CD8-positive, alpha-beta memory T cell (primary cell): Measurements from ENCODE around the gene KCNC1. TPM values are rescaled to one million over a fixed set of nuclear protein-coding genes. Genes with fewer than 3 reads are reported as not detected.

ENCODE experiments used
- CTCF ChIA-PET: fragments of 350-600 bp; sonication (Branson Sonifier 250); formaldehyde crosslinking; loops from one replicate; lab custom pipeline; 2021; ENCODE audit warnings: antibody characterized with exemption; lab: Charles Lee
- POLR2A ChIA-PET: fragments of 350-600 bp; sonication (Branson Sonifier 250); formaldehyde crosslinking; loops from one replicate; lab custom pipeline; 2021; ENCODE audit warnings: antibody characterized with exemption; lab: Charles Lee
- DNase-seq, 5 donors: peaks; one replicate each; pipeline versions ENCODE4 v3.0.0 to v3.0.0-alpha.2; 2020 to 2022; ENCODE audit warnings: mixed read lengths in 1 of 5
- H3K27ac ChIP-seq: one replicate; pipeline ENCODE4 v1.7.0; 2013; ENCODE audit warnings: low read depth, mild to moderate bottlenecking, low read length, moderate library complexity
- H3K27me3 ChIP-seq: 2 replicates; pipeline ENCODE4 v1.7.0; 2013; ENCODE audit warnings: low read length, mild to moderate bottlenecking; ENCODE audit not compliant: insufficient read depth, poor library complexity, severe bottlenecking
- H3K36me3 ChIP-seq: 2 replicates; pipeline ENCODE4 v1.7.0; 2013; ENCODE audit warnings: mild to moderate bottlenecking, low read length, moderate library complexity; ENCODE audit not compliant: insufficient read depth
- H3K4me1 ChIP-seq: 2 replicates; pipeline ENCODE4 v1.7.0; 2013; ENCODE audit warnings: mild to moderate bottlenecking, low read length, moderate library complexity; ENCODE audit not compliant: insufficient read depth
- H3K4me3 ChIP-seq: 2 replicates; pipeline ENCODE4 v1.7.0; 2013; ENCODE audit warnings: mild to moderate bottlenecking, low read length
- H3K9me3 ChIP-seq: 2 replicates; pipeline ENCODE4 v1.7.0; 2013; ENCODE audit warnings: mild to moderate bottlenecking, low read length
- H3K27ac Mint-ChIP-seq, 8 donors: one replicate each; pipeline ENCODE4 v1.8.0; 2020 to 2021; ENCODE audit warnings: mixed read lengths in 8 of 8, mild to moderate bottlenecking in 6 of 8, inconsistent platforms in 3 of 8, moderate library complexity in 3 of 8
- H3K27me3 Mint-ChIP-seq, 2 donors: one replicate each; pipeline ENCODE4 v1.8.0; 2020 to 2021; ENCODE audit warnings: mixed read lengths in 2 of 2, mild to moderate bottlenecking in 1 of 2, moderate library complexity in 1 of 2
- H3K36me3 Mint-ChIP-seq, 3 donors: one replicate each; pipeline ENCODE4 v1.8.0; 2020 to 2021; ENCODE audit warnings: mixed read lengths in 3 of 3, inconsistent platforms in 1 of 3, mild to moderate bottlenecking in 1 of 3
- H3K4me1 Mint-ChIP-seq, 3 donors: one replicate each; pipeline ENCODE4 v1.8.0; 2020 to 2021; ENCODE audit warnings: mixed read lengths in 3 of 3, inconsistent platforms in 1 of 3, mild to moderate bottlenecking in 1 of 3
- H3K4me3 Mint-ChIP-seq, 7 donors: one replicate each; pipeline ENCODE4 v1.8.0; 2020 to 2021; ENCODE audit warnings: mixed read lengths in 7 of 7, mild to moderate bottlenecking in 6 of 7, moderate library complexity in 4 of 7, inconsistent platforms in 2 of 7
- H3K9me3 Mint-ChIP-seq, 5 donors: one replicate each; pipeline ENCODE4 v1.8.0; 2020 to 2022; ENCODE audit warnings: mixed read lengths in 5 of 5, mild to moderate bottlenecking in 3 of 5, moderate library complexity in 2 of 5, inconsistent platforms in 1 of 5
- polyA plus RNA-seq: library from polyadenylated mRNA; unstranded; fragments of 300-500 nt; fragmentation: Illumina TruSeq; gene quantifications from one replicate; pipeline ENCODE4 v1.2.3, GENCODE V29; 2021
- total RNA-seq, 2 experiments: library from RNA; stranded (reverse); gene quantifications; one replicate each; pipeline ENCODE4 v1.2.3, GENCODE V29; 2021

The KCNC1 gene
- total and polyA plus RNA-seq, 3 experiments from 2014 or later: not detected

DNA sequence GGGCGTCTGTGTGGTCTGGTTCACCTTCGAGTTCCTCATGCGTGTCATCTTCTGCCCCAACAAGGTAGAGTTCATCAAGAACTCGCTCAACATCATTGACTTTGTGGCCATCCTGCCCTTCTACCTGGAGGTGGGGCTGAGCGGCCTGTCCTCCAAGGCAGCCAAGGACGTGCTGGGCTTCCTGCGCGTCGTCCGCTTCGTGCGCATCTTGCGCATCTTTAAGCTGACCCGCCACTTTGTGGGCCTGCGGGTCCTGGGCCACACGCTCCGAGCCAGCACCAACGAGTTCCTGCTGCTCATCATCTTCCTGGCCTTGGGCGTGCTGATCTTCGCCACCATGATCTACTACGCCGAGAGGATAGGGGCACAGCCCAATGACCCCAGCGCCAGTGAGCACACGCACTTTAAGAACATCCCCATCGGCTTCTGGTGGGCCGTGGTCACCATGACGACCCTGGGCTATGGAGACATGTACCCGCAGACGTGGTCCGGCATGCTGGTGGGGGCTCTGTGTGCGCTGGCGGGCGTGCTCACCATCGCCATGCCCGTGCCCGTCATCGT is 37.3 kb downstream of the KCNC1 start:
- H3K36me3 Mint-ChIP-seq: no peaks in the 10 kb centered on the region
- H3K27ac Mint-ChIP-seq: no peak overlapping the region
- no peaks in the 10 kb centered on the region for H3K9me3 Mint-ChIP-seq
- Histone ChIP-seq H3K9me3 (no peaks in the 10 kb centered on the region), H3K27ac (no peak overlapping the region), H3K27me3 (no peaks in the 10 kb centered on the region), H3K4me1 (no peaks in the 10 kb centered on the region), H3K4me3 (no peak overlapping the region), H3K36me3 (no peaks in the 10 kb centered on the region)
- ChIA-PET CTCF (no interaction called here), POLR2A (no interaction called here)
- H3K4me1 Mint-ChIP-seq: no peaks in the 10 kb centered on the region
- peak in 1 of 5 donors; percentile 30 for DNase-seq
- no peak overlapping the region for H3K4me3 Mint-ChIP-seq
- peaks cover 0 to 4% of the 10 kb centered on the region in 2 donors for H3K27me3 Mint-ChIP-seq

- Histone ChIP-seq H3K9me3 (no peaks in the 10 kb centered on the region), H3K27me3 (no peaks in the 10 kb centered on the region), H3K27ac (no peak overlapping the region), H3K4me1 (no peaks in the 10 kb centered on the region), H3K36me3 (no peaks in the 10 kb centered on the region), H3K4me3 (no peak overlapping the region)
- ChIA-PET CTCF (no interaction called here), POLR2A (no interaction called here)
- no peaks in the 10 kb centered on the region for H3K9me3 Mint-ChIP-seq
- no peak overlapping the region for H3K27ac Mint-ChIP-seq
- no peaks in the 10 kb centered on the region for H3K36me3 Mint-ChIP-seq
- DNase-seq: peak in 1 of 5 donors; percentile 30
- no peaks in the 10 kb centered on the region for H3K4me1 Mint-ChIP-seq
- H3K4me3 Mint-ChIP-seq: no peak overlapping the region
- H3K27me3 Mint-ChIP-seq: peaks cover 0 to 3% of the 10 kb centered on the region in 2 donors
Measured at GRCh38 chr11:17772704-17773600, 38.4 kb downstream of the KCNC1 start.

DNA sequence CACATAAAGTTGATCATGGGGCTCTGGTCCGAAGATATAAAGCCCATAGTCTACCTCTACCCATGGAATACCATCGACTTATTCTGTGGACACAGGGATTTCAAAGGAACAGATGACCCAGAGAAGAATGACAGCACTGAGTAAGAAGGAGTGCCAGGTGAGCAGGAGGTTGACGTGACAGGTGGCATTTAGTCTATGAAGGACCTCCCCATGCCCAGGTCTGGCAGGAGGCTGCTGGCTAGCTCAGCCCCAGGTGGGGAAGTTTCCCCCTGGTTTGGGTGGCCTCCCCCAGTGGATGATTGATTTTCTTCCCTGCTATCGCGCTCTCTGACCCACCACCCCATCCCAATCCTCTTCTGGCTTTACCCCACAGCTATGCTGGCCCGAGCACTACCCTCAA is 39.1 kb downstream of the KCNC1 start:
- no peaks in the 10 kb centered on the region for H3K4me1 ChIP-seq
- Mint-ChIP-seq H3K4me1 (no peaks in the 10 kb centered on the region), H3K27ac (peak overlapping the region in 1 of 8 donors; percentile 55), H3K4me3 (no peak overlapping the region), H3K9me3 (no peaks in the 10 kb centered on the region), H3K27me3 (no peaks in the 10 kb centered on the region), H3K36me3 (no peaks in the 10 kb centered on the region)
- no peak overlapping the region for H3K27ac ChIP-seq
- no peaks in the 10 kb centered on the region for H3K9me3 ChIP-seq
- H3K27me3 ChIP-seq: no peaks in the 10 kb centered on the region
- peak in 1 of 5 donors; percentile 30 for DNase-seq
- no peak overlapping the region for H3K4me3 ChIP-seq
- POLR2A ChIA-PET: no interaction called here
- no peaks in the 10 kb centered on the region for H3K36me3 ChIP-seq
- CTCF ChIA-PET: no interaction called here

GRCh38 chr11:17774232-17775034 is 39.9 kb downstream of the KCNC1 start:
- Histone ChIP-seq H3K4me1 (no peaks in the 10 kb centered on the region), H3K27ac (no peak overlapping the region), H3K4me3 (no peak overlapping the region), H3K9me3 (no peaks in the 10 kb centered on the region), H3K36me3 (no peaks in the 10 kb centered on the region), H3K27me3 (no peaks in the 10 kb centered on the region)
- ChIA-PET POLR2A (no interaction called here), CTCF (no interaction called here)
- Mint-ChIP-seq H3K9me3 (no peaks in the 10 kb centered on the region), H3K4me1 (no peaks in the 10 kb centered on the region), H3K36me3 (no peaks in the 10 kb centered on the region), H3K27me3 (no peaks in the 10 kb centered on the region), H3K4me3 (no peak overlapping the region), H3K27ac (peak overlapping the region in 1 of 8 donors; percentile 2)
- DNase-seq: peak in 1 of 5 donors; percentile 9

DNA sequence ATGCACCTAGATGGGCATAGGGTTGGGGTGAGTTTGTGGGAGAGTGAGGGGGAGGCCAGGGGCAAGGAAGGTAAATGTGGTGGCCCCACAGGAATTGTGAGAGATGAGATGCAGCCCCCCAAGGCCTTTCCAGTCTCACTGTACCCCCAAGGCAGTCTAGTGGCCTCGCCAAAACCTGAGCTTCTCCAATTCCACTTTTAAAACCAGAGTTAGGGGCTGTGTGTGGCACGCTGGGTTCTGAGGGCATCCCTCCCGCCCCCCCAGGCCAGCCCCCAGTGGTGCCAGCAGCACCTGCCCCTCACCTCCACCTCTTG is 40.4 kb downstream of the KCNC1 start:
- no peak overlapping the region for H3K27ac Mint-ChIP-seq
- no peak overlapping the region for H3K4me3 Mint-ChIP-seq
- Histone ChIP-seq H3K4me3 (no peak overlapping the region), H3K27me3 (no peaks in the 10 kb centered on the region), H3K4me1 (no peaks in the 10 kb centered on the region), H3K9me3 (no peaks in the 10 kb centered on the region), H3K27ac (no peak overlapping the region), H3K36me3 (no peaks in the 10 kb centered on the region)
- no peaks in the 10 kb centered on the region for H3K9me3 Mint-ChIP-seq
- peak in 1 of 5 donors; percentile 17 for DNase-seq
- H3K4me1 Mint-ChIP-seq: no peaks in the 10 kb centered on the region
- H3K27me3 Mint-ChIP-seq: no peaks in the 10 kb centered on the region
- ChIA-PET POLR2A (no interaction called here), CTCF (no interaction called here)
- no peaks in the 10 kb centered on the region for H3K36me3 Mint-ChIP-seq

DNA sequence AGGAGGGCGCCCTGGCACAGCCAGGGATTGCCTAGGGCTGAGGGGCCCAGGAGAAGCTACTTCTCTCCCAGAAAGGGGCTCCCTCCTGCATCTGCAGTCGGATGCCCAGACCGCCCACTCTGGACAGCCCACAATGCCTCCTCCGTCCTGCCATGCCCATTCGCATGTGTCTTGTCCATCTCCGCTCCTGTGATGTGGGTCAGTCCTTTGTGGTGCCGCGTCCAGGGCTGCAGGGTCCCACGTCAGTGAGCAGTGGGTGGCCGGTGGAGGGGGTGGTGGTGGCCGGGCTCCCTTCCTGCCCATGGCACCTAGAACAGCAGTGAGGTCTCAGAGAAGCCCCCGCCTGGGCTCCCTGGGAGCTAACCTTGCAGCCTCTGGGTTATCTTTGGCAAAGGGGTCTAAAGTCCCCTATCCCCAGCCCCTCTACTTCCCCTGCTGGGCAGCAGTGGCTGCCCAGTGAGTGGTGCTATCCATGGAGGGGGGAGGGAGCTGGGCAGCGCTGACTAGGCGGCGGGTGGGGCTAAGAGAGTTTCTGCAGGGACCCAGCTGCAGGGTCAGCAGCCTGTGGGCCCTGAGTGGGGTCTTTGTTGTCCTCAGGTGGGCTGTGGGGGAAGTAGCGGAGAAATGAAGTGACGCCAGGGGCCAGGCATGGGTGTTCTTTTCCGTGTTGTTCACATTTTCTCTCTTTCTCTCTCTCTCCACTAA is 41.1 kb downstream of the KCNC1 start:
- no peak overlapping the region for H3K4me3 ChIP-seq
- H3K9me3 ChIP-seq: no peaks in the 10 kb centered on the region
- DNase-seq: peak in 1 of 5 donors; percentile 30
- Mint-ChIP-seq H3K4me1 (no peaks in the 10 kb centered on the region), H3K36me3 (no peaks in the 10 kb centered on the region), H3K27me3 (no peaks in the 10 kb centered on the region), H3K4me3 (no peak overlapping the region), H3K9me3 (no peaks in the 10 kb centered on the region), H3K27ac (no peak overlapping the region)
- H3K27ac ChIP-seq: no peak overlapping the region
- ChIA-PET CTCF (no interaction called here), POLR2A (no interaction called here)
- H3K27me3 ChIP-seq: no peaks in the 10 kb centered on the region
- no peaks in the 10 kb centered on the region for H3K4me1 ChIP-seq
- H3K36me3 ChIP-seq: no peaks in the 10 kb centered on the region

- H3K4me3 ChIP-seq: no peak overlapping the region
- DNase-seq: no peak
- POLR2A ChIA-PET: no interaction called here
- Mint-ChIP-seq H3K9me3 (no peaks in the 10 kb centered on the region), H3K27me3 (no peaks in the 10 kb centered on the region), H3K4me1 (no peaks in the 10 kb centered on the region), H3K36me3 (no peaks in the 10 kb centered on the region), H3K4me3 (no peak overlapping the region), H3K27ac (no peak overlapping the region)
- H3K27ac ChIP-seq: no peak overlapping the region
- H3K4me1 ChIP-seq: no peaks in the 10 kb centered on the region
- CTCF ChIA-PET: no interaction called here
- H3K9me3 ChIP-seq: no peaks in the 10 kb centered on the region
- H3K27me3 ChIP-seq: no peaks in the 10 kb centered on the region
- H3K36me3 ChIP-seq: no peaks in the 10 kb centered on the region
Measured at GRCh38 chr11:17776212-17776875, 41.8 kb downstream of the KCNC1 start.
